Measurements from ENCODE around the gene RIPOR1.

The RIPOR1 gene

GRCh38 chr16:67555795-67556212 is 27.2 kb downstream of the RIPOR1 start:
- no peak for TF ChIP-seq CTCF (IDR thresholded peaks at IDR 0.05; ENCODE audit: low read depth, low read length)
- in situ Hi-C loops (cut with HindIII; ENCODE audit: low sequenced_read_pairs): no loop called here
- DNase-seq (ENCODE audit: low read depth, low spot score): peak; percentile 56
- no peak overlapping the region for H3K4me3 ChIP-seq (ENCODE audit: low read depth, low read length)

- DNase-seq (ENCODE audit: low read depth, low spot score): no peak
- in situ Hi-C loops (cut with HindIII; ENCODE audit: low sequenced_read_pairs): no loop called here
- TF ChIP-seq CTCF (IDR thresholded peaks at IDR 0.05; ENCODE audit: low read depth, low read length): no peak
- no peak overlapping the region for H3K4me3 ChIP-seq (ENCODE audit: low read depth, low read length)
Measured at GRCh38 chr16:67558859-67559258, 30.2 kb downstream of the RIPOR1 start.

- no peak for TF ChIP-seq CTCF (IDR thresholded peaks at IDR 0.05; ENCODE audit: low read depth, low read length)
- in situ Hi-C loops (cut with HindIII; ENCODE audit: low sequenced_read_pairs): no loop called here
- DNase-seq (ENCODE audit: low read depth, low spot score): no peak
- H3K4me3 ChIP-seq (ENCODE audit: low read depth, low read length): no peak overlapping the region
Measured at GRCh38 chr16:67560827-67561342, 32.3 kb downstream of the RIPOR1 start.

- no peak for DNase-seq (ENCODE audit: low read depth, low spot score)
- in situ Hi-C loops (cut with HindIII; ENCODE audit: low sequenced_read_pairs): no loop called here
- no peak for TF ChIP-seq CTCF (IDR thresholded peaks at IDR 0.05; ENCODE audit: low read depth, low read length)
- H3K4me3 ChIP-seq (ENCODE audit: low read depth, low read length): peak overlapping the region; percentile 46
Measured at GRCh38 chr16:67561501-67561823, 32.8 kb downstream of the RIPOR1 start.

GRCh38 chr16:67561824-67562525 is 33.3 kb downstream of the RIPOR1 start:
- peak; percentile 98 for DNase-seq (ENCODE audit: low read depth, low spot score)
- peak overlapping the region; percentile 46 for H3K4me3 ChIP-seq (ENCODE audit: low read depth, low read length)
- in situ Hi-C loops (cut with HindIII; ENCODE audit: low sequenced_read_pairs): no loop called here
- TF ChIP-seq CTCF (IDR thresholded peaks at IDR 0.05; ENCODE audit: low read depth, low read length): no peak

- TF ChIP-seq CTCF (IDR thresholded peaks at IDR 0.05; ENCODE audit: low read depth, low read length): peak; percentile 56
- H3K4me3 ChIP-seq (ENCODE audit: low read depth, low read length): peak within 1 kb of the TSS; percentile 58
Measured at GRCh38 chr16:67562526-67562917, 33.9 kb downstream of the RIPOR1 start, which contains the start of gene CTCF. CTCF (plus strand) TSS chr16:67562526; CDS start chr16:67610833, 48,307 bp downstream.

More at GRCh38 chr16:67562526-67562917, 33.9 kb downstream of the RIPOR1 start, which contains the start of gene CTCF:
- DNase-seq (ENCODE audit: low read depth, low spot score): peak; percentile 83
- in situ Hi-C loops (cut with HindIII; ENCODE audit: low sequenced_read_pairs): no loop called here

Measured in astrocyte of the spinal cord (primary cell).